Anterior cingulate cortex (tissue), 58 donors: ENCODE results near the gene FBP2.

ENCODE experiments used
- DNase-seq, 58 donors: peaks; one replicate each; lab custom pipeline; 2025; lab: John Stamatoyannopoulos, UW

Gene FBP2

DNA sequence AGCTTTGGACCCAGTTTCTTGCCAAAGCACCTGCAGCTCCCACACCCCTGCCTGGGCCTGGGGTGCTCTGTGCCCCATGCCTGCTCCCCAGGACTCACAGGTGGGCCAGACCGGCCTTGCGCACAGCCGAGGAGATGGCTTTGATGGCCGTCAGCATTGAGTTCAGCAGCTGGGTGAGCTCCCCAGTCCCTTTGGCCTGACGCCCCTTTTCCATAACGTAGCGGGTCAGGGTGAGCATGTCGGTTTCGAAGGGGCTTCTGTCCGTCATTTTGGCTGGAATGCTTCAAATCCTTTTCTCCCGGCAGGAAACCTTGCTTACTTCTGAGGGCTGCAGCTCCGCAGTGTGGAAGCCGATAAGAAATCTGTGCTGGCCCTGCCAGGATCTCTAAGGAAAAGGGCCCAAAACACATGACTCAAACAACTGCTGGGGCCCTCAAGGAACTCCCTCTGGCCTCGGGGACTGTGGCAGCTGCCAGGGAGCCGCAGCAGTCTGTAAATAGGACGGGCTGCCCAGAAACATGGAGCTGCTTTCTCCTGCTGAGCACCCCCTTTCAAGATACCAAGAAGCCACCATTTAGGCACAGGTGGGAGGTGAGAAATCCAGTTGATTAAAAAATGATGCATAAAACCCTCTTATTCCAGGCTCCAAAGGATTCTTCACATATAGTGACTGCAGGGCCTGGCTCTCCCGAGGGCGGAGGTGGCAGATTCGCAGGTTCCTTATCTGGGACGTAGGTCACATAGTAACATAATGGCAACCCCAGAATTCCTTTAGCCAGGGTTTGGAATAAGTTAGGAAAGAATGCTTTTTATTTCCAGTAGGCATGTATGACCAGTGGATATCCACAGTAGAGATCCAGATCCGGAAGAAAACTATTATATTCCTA lies at the start of gene FBP2:
Gene FBP2 (minus strand): TSS at position 366 of the 887 bp plus-strand sequence. CDS start 98 bp downstream, at position 268.
- no peak for DNase-seq

DNA sequence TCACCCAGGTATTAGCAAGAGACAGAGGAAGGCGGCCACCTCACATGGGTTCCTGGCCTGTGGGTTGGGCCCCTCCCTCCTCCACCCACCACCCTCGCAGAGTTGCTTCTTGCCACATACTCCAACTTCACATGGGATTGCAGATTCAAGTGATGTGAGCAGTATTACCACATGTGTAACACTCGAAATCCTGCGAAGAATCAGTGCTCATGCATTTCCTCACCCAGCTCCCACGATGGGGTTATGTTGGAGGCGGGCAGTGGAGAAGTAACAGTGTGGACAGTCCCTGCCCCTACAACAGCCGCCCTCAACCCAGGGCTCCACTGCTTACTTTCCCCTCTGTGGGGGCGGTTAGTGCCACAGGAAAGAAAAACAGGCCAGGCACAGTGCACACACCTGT lies 49.6 kb upstream of the FBP2 start:
- DNase-seq: no peak

DNA sequence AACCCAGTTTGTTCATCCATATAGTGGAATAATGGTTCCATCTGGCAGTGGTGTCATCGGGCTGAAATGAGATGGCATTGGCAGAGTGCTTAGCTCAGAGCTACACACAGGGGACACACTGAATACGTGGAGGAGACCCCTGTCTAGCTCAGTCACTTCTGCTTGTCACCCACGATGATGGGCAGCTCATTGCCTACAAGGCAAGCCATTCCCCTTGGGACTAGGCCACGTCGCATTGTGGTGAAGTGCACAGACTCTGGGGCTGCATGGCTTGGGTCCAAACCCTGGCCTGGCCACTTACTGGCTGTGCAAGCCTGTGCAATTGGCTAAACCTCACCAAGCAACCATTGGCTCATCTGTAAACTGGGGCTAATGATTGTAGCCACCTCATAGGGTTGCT lies 48.9 kb upstream of the FBP2 start:
- no peak for DNase-seq

DNA sequence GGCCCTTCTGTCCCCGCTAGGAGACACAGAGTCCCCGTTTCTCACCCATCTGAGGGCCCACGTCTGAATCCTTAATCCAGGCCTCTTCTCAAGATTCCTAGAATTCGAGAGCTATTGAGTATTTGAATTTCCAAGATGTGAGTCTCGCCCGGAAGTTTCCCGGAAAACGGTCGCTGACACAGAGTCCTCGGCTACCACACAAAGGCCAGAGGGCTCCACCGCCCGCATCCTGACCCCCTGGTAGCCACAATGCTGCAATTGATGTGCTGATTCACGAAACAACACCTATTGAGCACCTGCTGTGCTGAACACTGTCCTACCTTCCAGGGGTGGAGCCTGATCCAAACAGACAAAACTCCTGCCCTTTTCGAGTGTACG lies 46.4 kb upstream of the FBP2 start:
- DNase-seq: no peak

DNA sequence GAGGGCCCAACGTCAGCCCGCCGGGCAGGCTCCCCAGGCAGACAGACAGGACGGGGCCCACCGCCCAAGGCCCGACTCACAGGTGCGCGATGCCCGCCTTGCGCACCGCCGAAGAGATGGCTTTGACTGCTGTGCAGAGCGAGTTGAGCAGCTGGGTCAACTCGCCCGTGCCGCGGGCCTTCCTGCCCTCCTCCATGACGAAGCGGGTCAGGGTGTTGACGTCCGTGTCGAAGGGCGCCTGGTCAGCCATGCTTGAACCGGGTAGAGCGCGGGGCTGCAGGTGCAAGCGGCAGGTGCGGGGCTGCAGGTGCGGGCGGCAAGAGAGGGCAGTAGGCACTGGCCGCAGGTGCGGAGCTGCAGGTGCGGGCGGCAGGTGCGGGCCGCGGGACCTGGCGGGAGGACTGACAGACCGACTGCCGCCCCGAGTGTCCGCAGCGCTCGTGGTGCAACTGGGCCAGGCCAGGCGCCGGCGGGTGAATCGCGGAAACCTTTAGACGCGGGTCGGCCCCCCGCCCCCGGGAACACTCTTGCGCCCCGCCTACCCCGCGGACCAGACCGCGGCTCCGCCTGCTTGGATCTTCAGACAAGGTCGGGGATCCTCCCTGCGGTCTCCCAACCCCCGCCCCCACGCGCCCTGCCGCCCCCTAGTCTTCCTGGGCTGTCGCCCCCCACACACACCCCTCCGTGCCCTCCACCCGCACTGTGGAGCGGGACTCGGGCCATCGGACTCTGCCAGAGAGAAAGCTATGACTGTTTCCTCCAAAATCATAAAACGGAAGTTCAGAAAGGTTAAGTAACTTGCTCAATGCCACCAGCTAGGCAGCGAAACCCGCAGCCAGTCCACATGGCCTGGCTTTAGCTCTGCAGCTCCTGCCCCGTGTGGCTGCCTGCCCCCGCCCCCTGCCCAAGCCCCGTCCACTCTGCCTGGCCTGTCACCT lies 45.7 kb upstream of the FBP2 start, which contains the start of gene FBP1:
Gene FBP1 (minus strand): TSS at position 458 of the 938 bp plus-strand sequence. CDS start 208 bp downstream, at position 250.
- DNase-seq: peak in 4 of 58 donors; percentile 5 to 21 (median 8)

DNA sequence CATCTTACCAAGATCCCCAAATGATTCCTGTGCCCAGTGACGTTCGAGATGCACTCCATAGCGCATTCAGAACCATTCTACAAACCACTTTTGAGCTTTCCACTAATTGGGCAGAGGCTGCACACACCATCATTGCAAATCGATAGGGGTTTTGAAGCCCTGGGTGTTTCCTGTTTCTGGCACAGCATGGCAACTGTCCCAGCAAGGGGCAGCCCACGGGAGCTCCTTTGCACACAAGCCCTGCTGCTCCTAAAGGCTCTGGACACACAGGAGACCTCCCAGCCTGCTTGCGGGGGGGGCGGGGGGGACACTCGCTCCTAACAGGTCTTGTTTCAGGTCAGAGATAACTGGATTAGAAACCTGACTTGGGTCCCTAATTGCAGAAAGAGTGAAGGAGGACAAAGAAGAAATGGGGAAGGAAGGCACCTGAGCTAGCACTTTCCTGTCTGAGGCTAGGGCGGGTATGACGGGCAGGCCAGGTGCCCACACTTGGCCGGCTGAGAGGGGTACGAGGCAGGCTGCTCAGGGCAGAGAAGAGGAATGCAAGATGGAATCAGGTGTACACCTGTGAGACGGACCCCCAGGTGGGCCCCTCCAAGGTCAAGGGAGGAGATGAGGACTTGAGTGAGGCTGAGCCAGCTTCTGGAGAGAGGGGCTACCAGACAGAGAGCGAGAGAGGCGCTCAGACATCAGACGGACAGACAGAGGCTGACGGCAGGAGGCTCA lies 44.9 kb upstream of the FBP2 start:
- no peak for DNase-seq

DNA sequence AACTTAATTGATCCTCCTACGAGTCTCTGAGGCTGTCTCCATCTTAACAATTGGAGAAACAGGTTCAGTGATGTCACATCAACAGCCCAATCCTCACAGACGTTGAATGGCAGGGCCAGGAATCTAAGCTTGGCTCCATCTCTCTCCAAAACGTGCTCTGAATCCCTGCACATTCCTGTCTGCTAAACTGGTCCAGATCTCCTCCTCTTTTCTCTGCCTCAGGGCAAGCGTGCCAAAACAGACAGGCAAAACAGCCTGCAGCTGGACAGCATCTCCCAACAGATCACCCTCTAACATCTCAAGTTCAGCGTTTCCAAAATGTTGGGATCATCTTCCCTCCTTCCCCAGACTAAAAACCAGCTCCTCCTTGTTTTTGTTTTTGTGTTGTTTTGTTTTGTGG lies 39.1 kb upstream of the FBP2 start:
- DNase-seq: peak in 1 of 58 donors; percentile 5

DNA sequence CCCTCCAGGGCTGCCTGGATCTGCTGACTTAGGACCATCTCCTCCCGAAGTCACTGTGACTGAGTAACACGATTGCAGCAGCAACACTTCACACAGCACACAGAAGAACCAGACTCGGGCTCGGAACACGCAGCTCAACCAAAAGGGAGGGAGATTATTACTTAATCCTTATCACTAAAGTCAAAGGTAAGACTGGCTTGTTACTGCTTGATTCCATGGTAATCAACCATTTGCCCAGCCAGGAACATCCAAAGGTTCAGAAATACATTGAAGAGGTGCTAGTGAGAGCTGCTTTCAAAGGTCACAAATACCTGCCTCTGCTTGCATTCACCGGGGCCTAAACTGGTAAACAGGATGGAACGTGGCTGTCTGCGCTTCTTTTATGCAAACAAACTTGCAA lies 38.0 kb upstream of the FBP2 start:
- no peak for DNase-seq

DNA sequence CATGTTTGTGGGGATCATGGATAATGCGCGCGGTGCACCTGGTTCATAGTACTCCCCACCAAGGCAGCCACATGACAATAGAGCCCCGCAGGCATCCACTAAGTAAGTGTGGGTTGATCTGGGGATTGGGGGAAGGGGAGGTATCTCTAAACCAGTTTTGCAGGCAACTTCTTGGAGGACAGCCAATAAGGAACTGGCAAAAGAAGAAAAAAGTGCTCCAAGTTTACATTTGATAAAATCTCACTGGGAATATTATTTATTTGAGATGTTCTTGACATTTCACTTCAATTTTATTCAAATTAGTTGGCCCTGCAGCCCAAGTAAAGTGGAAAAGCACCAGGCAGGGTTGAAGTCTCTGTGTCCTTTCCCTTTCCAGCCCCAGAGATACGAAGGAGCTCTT lies 37.2 kb upstream of the FBP2 start:
- DNase-seq: no peak

DNA sequence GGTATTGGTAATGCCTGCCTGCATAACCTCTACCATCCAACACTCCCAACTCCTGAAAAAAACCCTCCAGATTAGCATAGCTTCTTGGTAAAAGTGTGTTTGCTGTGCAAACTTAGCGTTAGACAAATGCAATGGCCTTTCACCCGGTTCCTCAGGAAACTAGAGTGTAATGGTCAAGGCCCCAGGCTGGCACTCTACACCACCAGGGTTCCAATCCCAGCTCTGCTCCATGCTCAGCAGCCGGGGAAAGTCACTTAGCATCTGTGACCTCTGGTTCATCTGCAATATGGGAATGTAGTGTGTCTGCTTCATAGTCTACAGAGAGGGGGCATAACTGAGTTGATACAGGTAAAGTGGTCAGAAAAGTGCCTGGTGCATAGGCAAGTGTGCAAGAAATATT lies 36.7 kb upstream of the FBP2 start:
- DNase-seq: no peak

DNA sequence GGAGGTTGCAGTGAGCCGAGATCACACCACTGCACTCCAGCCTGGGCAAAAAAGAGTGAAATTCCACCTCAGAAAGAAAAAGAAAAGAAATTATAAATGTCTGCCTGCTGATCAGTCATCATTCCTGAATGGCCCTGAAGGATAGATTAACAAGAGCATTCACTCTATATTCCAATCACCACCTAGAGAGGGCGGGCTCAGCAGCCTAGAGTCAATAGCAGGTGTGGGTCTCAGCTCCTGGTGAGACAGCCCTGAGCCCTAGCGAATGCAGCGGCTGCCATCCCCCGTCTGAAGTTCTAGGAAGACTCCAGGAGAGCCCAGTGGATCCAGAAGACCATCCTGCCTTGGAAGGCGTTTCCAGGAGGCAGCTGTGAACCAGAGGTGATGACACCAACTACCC lies 33.7 kb upstream of the FBP2 start:
- no peak for DNase-seq

DNA sequence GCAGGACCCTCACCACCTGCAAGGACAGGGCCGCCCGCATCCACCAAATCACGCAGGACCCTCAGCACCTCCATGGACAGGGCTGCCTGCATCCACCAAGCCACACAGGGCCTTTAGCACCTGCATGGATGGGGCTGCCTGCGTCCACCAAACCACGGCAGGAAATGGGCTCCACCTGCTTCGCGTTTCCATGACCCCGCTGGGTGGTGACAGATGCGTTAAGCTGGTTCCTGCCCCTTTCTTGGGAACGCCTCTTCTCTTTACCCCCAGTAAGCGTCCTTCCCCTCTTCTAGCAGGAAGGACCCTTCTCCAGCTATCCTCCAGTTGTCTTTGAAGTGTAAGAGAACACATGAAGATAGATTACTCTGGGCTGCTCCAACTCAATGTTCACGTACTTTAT lies 32.2 kb upstream of the FBP2 start:
- DNase-seq: no peak

DNA sequence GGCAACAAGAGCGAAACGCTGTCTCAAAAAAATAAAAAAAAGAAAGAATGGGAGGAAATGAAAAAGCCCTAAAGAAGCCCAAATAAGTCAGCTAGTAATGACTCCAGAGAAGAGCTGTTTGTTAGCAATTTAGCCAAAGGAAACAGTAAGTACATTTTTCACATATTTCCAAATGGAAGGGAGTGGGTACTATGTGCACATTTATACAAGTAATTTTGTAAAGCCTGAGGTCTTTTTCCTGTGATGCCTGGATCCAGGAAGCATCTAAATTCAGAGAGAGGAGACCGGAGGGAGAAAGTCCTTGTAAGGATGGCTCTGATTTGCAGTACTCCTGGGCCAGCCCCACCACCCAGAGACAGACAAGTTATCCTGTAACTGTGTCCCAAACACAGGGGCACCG lies 31.0 kb upstream of the FBP2 start:
- no peak for DNase-seq

DNA sequence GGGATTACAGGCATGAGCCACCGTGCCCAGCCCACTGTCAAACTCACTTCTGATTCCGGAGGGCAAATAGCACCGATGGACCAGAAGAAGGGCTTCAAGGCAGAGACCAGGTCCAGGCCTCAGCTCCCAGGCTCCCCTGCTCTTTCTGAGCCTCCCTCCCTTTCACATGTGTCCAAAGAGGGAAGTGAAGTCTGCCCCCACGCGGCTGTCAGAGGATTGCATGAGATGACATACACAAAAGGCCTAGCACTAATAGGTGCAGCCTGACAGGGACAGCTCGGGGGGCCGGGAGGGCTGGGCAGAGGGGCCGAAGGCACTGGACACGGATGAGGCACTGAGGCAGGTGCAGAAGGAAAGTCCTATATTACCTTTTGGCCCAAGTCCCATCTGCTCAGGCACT lies 29.6 kb upstream of the FBP2 start:
- DNase-seq: no peak

DNA sequence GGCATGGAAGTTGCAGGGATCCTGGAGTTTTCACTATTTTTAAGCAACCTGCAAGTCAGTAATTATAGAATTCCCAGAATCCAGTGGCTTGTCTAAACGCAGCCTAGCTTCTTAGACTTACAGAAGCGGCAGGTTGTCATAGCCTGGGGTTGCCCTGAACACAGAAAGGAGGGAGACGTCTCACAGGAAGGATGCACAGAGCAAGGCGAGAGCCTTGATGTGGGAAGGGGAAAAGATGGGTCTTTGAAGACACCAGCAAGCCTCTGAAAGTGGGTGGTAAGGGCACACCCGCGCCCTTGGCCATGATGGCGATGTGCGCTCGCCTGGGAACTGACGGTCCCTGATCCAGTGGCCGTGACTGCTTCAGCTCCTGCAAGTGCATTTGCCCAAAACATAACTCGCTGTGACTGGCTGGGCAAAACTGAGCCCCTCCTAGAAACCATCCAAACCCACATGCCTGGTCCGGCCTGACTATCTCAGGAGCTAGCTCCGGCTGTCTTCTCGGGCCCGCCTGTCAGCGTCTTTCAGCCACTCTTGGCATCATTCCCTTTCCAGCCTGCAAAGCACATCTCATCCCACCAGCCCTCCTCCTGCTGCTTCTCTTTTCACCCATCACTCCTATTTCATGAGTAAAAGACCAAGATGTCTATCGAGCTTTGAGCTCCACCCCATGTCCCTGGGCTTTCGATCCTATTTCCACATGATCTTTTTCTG lies 28.6 kb upstream of the FBP2 start:
- DNase-seq: no peak

DNA sequence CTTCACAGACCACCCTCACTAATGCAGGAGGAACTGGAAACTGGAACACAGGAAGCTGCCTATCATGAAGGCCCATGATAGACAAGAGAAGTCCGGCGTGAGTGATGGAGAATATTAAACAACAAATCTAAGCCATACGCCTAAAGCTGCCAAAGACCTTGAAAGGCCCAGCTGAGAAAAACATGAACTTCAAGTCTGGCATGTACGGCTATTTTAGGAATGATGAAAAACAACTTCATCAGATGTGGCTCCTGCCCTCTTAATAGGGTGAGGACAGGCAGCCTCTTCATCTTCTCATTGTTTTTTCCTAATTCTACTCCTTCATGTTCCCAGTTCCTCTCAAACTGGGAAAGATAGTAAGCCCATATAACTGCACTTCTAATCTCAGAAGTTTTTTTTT lies 25.4 kb upstream of the FBP2 start:
- no peak for DNase-seq

DNA sequence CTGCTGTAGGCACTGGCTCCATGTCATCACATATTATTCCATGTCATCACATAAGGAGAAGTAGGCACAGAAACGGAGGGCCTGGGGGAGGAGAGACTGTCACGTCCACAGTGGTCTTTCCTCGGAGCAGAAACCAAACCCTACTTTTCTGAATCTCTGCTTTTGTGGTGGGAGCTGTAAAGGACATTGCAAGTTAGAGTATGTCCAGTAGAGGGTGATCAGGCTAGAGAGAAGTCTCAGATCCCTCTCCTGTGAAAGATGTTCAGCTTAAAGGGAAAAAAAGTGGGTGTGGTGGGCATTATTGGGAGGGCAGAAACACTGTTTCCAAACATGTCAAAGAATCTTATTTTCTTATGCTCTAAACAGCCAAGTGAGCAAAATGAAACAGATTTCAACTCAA lies 19.4 kb upstream of the FBP2 start:
- no peak for DNase-seq

DNA sequence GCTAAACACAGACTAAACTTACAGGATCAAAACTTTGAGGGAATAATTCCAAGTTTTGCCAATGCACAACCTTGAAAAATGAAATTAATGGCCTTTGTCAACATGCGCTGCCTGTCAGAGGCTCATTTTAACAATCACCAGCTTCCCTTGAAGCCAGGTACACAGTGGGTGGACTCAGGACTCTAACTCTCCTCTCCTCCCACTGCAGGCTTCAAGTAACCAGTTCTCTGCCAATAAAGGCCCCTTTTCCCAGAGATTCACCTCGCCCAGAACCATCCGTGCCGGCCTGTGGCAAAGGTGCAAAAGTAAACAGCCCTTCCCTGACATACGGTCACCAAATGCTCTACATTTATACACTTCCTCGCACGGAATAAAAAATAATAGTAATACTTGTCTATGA lies 18.4 kb upstream of the FBP2 start:
- DNase-seq: no peak

DNA sequence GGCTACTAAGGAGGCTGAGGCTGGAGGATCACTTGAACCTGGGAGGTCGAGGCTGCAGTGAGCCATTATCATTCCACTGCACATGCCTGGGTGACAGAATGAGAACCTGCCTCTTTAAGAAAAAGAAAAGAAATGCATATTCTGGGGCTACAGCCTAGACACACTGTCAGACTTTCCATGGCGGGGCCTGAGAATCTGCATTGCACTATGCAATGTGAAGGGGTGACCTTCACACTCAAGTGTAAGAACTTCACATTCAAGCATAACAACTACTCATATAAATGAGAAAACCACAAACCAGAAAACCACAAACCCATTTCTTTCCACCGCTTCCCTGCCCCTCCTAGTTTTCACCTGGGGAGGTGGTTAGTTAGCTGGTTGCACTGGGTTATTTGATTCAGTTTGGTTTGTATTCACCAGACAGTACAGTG lies 18.0 kb upstream of the FBP2 start:
- no peak for DNase-seq

DNA sequence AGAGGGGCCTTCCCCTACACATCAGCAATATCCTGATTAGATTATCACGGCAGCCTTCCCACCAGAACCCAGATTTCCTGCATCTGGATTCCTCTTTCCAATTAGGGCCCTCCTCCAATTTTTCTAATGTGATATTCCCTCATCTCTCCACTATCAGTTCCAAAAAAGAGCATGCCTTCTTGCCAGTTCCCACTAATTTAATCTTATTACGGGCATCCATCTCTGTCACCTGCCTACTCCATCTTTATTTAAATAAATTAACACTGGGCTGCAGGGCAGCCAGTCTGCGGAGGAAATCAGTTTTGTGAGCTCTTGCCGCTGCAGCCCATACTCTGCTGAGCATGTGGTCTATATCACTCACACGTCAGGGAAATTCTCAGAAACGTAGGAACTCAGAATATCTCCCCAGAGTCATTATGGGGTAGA lies 16.6 kb upstream of the FBP2 start:
- no peak for DNase-seq
